Epithelial cell of esophagus (primary cell): ENCODE data around the gene UBN1.

Experiments
- DNase-seq: peaks from one replicate; pipeline ENCODE4 v3.0.0; 2010; ENCODE audit warnings: low read depth
- H3K4me3 ChIP-seq: 2 replicates; pipeline ENCODE4 v1.5.1; 2011; ENCODE audit warnings: mild to moderate bottlenecking, low read length, control low read depth
- CTCF ChIP-seq: IDR thresholded peaks from 2 replicates; pipeline ENCODE4 v1.5.1; 2011; ENCODE audit warnings: low read depth, mild to moderate bottlenecking, low read length, control low read depth, inconsistent platforms; ENCODE audit not compliant: insufficient read depth; ENCODE audit errors: missing control alignments

Gene UBN1

GRCh38 chr16:4883501-4883900, 36.2 kb downstream of the UBN1 start:
- no peak for DNase-seq
- no peak for TF ChIP-seq CTCF
- H3K4me3 ChIP-seq: no peak overlapping the region

GRCh38 chr16:4884209-4884608, 36.9 kb downstream of the UBN1 start:
- H3K4me3 ChIP-seq: no peak overlapping the region
- DNase-seq: no peak
- no peak for TF ChIP-seq CTCF

GRCh38 chr16:4884972-4885874, 37.9 kb downstream of the UBN1 start:
- DNase-seq: no peak
- no peak for TF ChIP-seq CTCF
- H3K4me3 ChIP-seq: no peak overlapping the region

- TF ChIP-seq CTCF: no peak
- DNase-seq: no peak
- no peak overlapping the region for H3K4me3 ChIP-seq
Measured at GRCh38 chr16:4886151-4886550, 38.9 kb downstream of the UBN1 start.

- H3K4me3 ChIP-seq: no peak overlapping the region
- DNase-seq: no peak
- TF ChIP-seq CTCF: no peak
Measured at GRCh38 chr16:4888428-4889135, 41.3 kb downstream of the UBN1 start.

GRCh38 chr16:4890026-4890425, 42.7 kb downstream of the UBN1 start:
- no peak overlapping the region for H3K4me3 ChIP-seq
- TF ChIP-seq CTCF: no peak
- DNase-seq: no peak
